ENCODE results near the gene CFAP20. TPM values are rescaled to one million over a fixed set of nuclear protein-coding genes. Genes with fewer than 3 reads are reported as not detected.
A peak's percentile ranks its signal among the peaks of the same experiment; 100 is the strongest.

CFAP20 gene
- total and polyA plus RNA-seq, 2 of the 13 experiments (the other 11 are each of a cell fraction or from before 2014, with no cell fraction given) = 73.1 to 87.4 TPM

DNA sequence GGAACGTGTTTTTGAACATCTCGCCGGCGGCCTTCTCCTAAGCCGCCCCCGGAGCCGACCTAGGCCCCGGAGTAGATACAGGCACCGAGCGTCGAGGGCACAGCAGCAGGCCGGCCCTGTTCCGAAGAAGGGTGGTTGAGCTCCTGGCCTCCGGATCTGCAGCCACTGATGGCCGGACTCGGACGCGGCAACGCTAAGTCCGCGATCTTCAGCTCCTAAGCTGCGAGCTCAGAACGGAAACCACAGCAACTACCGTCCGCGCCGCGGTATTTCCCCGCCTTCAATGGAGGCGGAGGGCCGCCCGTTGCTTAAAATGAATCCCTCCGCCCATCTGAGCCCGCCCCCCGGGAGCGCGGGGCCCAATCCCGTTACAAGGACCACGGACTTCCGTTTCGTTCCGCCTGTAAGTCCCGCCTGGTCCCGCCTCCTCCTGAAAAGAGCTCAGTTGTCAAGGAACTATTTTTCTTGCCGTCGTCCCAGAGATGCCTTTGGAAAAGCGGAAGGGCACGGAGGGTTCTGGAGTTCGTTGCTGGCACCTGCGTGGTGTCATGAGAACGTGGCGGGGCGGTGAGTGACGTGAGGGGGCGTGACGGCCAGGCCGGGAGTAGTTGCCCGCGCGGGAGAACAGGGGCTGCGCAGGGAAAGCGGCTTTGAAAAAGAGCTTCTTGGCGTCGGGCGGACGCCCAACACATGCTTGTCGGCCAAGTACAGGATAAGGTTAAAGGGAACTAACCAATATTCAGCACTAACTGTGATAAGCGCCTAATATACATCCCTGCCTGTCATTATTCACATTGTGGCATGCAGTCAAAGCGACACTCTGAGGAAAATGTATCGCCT is at the start of gene CFAP20 (continued):
- TF ChIP-seq, protein P1, sequence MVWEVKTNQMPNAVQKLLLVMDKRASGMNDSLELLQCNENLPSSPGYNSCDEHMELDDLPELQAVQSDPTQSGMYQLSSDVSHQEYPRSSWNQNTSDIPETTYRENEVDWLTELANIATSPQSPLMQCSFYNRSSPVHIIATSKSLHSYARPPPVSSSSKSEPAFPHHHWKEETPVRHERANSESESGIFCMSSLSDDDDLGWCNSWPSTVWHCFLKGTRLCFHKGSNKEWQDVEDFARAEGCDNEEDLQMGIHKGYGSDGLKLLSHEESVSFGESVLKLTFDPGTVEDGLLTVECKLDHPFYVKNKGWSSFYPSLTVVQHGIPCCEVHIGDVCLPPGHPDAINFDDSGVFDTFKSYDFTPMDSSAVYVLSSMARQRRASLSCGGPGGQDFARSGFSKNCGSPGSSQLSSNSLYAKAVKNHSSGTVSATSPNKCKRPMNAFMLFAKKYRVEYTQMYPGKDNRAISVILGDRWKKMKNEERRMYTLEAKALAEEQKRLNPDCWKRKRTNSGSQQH (CRISPR knock-in tag; IDR thresholded peaks at IDR 0.05; ENCODE audit: low read depth) = peak; percentile 87
- TF ChIP-seq, protein P2, sequence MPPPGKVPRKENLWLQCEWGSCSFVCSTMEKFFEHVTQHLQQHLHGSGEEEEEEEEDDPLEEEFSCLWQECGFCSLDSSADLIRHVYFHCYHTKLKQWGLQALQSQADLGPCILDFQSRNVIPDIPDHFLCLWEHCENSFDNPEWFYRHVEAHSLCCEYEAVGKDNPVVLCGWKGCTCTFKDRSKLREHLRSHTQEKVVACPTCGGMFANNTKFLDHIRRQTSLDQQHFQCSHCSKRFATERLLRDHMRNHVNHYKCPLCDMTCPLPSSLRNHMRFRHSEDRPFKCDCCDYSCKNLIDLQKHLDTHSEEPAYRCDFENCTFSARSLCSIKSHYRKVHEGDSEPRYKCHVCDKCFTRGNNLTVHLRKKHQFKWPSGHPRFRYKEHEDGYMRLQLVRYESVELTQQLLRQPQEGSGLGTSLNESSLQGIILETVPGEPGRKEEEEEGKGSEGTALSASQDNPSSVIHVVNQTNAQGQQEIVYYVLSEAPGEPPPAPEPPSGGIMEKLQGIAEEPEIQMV (CRISPR knock-in tag; IDR thresholded peaks at IDR 0.05; ENCODE audit: low read depth) = peak; percentile 93; the same call in 1 of the 2 replicates
- TF ChIP-seq, protein P3, sequence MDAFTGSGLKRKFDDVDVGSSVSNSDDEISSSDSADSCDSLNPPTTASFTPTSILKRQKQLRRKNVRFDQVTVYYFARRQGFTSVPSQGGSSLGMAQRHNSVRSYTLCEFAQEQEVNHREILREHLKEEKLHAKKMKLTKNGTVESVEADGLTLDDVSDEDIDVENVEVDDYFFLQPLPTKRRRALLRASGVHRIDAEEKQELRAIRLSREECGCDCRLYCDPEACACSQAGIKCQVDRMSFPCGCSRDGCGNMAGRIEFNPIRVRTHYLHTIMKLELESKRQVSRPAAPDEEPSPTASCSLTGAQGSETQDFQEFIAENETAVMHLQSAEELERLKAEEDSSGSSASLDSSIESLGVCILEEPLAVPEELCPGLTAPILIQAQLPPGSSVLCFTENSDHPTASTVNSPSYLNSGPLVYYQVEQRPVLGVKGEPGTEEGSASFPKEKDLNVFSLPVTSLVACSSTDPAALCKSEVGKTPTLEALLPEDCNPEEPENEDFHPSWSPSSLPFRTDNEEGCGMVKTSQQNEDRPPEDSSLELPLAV (CRISPR knock-in tag; conservative IDR thresholded peaks at IDR 0.05; ENCODE audit: low read depth) = no peak
- TF ChIP-seq ZNF674 (CRISPR knock-in tag; IDR thresholded peaks at IDR 0.05; ENCODE audit: low read depth) = no peak
- TF ChIP-seq, protein P4, sequence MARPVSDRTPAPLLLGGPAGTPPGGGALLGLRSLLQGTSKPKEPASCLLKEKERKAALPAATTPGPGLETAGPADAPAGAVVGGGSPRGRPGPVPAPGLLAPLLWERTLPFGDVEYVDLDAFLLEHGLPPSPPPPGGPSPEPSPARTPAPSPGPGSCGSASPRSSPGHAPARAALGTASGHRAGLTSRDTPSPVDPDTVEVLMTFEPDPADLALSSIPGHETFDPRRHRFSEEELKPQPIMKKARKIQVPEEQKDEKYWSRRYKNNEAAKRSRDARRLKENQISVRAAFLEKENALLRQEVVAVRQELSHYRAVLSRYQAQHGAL (CRISPR knock-in tag; IDR thresholded peaks at IDR 0.05; ENCODE audit: not compliant biosample characterization) = peak; percentile 74
- TF ChIP-seq, protein P5, sequence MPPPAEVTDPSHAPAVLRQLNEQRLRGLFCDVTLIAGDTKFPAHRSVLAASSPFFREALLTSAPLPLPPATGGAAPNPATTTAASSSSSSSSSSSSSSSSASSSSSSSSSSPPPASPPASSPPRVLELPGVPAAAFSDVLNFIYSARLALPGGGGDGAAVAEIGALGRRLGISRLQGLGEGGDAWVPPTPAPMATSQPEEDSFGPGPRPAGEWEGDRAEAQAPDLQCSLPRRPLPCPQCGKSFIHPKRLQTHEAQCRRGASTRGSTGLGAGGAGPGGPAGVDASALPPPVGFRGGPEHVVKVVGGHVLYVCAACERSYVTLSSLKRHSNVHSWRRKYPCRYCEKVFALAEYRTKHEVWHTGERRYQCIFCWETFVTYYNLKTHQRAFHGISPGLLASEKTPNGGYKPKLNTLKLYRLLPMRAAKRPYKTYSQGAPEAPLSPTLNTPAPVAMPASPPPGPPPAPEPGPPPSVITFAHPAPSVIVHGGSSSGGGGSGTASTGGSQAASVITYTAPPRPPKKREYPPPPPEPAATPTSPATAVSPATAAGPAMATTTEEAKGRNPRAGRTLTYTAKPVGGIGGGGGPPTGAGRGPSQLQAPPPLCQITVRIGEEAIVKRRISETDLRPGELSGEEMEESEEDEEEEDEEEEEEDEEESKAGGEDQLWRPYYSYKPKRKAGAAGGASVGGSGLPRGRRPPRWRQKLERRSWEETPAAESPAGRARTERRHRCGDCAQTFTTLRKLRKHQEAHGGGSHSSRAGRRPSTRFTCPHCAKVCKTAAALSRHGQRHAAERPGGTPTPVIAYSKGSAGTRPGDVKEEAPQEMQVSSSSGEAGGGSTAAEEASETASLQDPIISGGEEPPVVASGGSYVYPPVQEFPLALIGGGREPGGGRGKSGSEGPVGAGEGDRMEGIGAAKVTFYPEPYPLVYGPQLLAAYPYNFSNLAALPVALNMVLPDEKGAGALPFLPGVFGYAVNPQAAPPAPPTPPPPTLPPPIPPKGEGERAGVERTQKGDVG (CRISPR knock-in tag; IDR thresholded peaks at IDR 0.05; ENCODE audit: borderline replicate concordance) = peak; percentile 94; the same call in 1 of the 2 replicates
- no peak for TF ChIP-seq SRSF4 (IDR thresholded peaks at IDR 0.05; ENCODE audit: low read depth, low read length, poor library complexity, severe bottlenecking)
- TF ChIP-seq ZKSCAN5 (CRISPR knock-in tag; IDR thresholded peaks at IDR 0.05) = peak; percentile 59
- TF ChIP-seq ZNF224 (CRISPR knock-in tag; IDR thresholded peaks at IDR 0.05) = no peak; the same call in 1 of the 2 replicates
- peak; percentile 99 for TF ChIP-seq MEIS1 (CRISPR knock-in tag; IDR thresholded peaks at IDR 0.05; ENCODE audit: borderline replicate concordance)
- TF ChIP-seq, protein P6, sequence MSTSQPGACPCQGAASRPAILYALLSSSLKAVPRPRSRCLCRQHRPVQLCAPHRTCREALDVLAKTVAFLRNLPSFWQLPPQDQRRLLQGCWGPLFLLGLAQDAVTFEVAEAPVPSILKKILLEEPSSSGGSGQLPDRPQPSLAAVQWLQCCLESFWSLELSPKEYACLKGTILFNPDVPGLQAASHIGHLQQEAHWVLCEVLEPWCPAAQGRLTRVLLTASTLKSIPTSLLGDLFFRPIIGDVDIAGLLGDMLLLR (CRISPR knock-in tag; IDR thresholded peaks at IDR 0.05) = peak; percentile 83
- peak; percentile 69 for TF ChIP-seq KDM1A (CRISPR knock-in tag; IDR thresholded peaks at IDR 0.05)
- TF ChIP-seq, protein P7, sequence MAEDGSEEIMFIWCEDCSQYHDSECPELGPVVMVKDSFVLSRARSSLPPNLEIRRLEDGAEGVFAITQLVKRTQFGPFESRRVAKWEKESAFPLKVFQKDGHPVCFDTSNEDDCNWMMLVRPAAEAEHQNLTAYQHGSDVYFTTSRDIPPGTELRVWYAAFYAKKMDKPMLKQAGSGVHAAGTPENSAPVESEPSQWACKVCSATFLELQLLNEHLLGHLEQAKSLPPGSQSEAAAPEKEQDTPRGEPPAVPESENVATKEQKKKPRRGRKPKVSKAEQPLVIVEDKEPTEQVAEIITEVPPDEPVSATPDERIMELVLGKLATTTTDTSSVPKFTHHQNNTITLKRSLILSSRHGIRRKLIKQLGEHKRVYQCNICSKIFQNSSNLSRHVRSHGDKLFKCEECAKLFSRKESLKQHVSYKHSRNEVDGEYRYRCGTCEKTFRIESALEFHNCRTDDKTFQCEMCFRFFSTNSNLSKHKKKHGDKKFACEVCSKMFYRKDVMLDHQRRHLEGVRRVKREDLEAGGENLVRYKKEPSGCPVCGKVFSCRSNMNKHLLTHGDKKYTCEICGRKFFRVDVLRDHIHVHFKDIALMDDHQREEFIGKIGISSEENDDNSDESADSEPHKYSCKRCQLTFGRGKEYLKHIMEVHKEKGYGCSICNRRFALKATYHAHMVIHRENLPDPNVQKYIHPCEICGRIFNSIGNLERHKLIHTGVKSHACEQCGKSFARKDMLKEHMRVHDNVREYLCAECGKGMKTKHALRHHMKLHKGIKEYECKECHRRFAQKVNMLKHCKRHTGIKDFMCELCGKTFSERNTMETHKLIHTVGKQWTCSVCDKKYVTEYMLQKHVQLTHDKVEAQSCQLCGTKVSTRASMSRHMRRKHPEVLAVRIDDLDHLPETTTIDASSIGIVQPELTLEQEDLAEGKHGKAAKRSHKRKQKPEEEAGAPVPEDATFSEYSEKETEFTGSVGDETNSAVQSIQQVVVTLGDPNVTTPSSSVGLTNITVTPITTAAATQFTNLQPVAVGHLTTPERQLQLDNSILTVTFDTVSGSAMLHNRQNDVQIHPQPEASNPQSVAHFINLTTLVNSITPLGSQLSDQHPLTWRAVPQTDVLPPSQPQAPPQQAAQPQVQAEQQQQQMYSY (CRISPR knock-in tag; IDR thresholded peaks at IDR 0.05) = no peak

All from HepG2 (cell line).